ENCODE measurements around the gene PIK3C2G.

Gene PIK3C2G

DNA sequence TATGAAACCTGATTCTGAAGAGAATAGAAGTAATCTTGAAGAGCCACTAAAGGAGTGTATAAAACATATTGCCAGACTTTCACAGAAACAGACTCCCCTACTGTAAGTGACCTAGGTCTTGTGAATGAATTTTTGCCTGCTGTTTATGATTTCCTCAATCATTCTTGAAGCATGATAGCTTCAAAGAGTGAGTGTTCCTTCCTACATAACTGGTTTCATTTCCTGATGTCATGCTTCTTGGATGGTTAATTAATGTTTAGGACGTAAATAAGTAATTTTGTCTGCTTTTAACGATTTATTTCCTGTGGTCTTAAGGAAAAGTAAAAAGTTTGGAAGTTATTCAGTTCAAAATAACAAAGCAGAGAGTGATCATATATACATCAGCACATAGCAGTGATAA lies 129.8 kb downstream of the PIK3C2G start:
- DNase-seq (ENCODE audit: extremely low spot score), result no peak
- no peak for TF ChIP-seq SP1 (IDR thresholded peaks at IDR 0.05)
- TF ChIP-seq FOXA1 (IDR thresholded peaks at IDR 0.05), result no peak
- no peak for TF ChIP-seq ZNF384 (IDR thresholded peaks at IDR 0.05)
- no peak for TF ChIP-seq LEF1 (IDR thresholded peaks at IDR 0.05; ENCODE audit: borderline replicate concordance)
- TF ChIP-seq ELF4 (IDR thresholded peaks at IDR 0.05), result no peak
- TF ChIP-seq SUZ12 (IDR thresholded peaks at IDR 0.05), result no peak
- ChIA-PET CTCF (no interaction called here), POLR2A (no interaction called here)

DNA sequence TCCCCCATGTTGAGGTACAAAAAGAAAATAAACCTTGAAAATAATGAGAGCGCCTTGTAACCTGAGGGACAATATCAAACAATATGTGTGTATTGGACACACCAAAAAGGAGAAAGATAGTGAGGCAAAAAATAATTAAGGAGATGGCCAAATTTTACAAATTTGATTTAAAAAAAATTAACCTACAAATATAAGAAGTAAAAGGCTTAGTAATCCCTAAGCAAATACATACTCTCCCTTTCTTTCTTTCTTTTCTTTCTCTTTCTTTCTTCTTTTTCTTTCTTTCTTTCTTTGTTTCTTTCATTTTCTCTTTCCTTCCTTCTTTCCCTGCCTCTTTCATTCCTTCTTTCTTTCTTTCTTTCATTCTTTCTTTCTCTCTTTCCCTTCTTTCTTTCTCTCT lies 133.4 kb downstream of the PIK3C2G start:
- CTCF ChIA-PET, result no interaction called here
- TF ChIP-seq FOXA1 (IDR thresholded peaks at IDR 0.05), result no peak
- TF ChIP-seq, protein P1, sequence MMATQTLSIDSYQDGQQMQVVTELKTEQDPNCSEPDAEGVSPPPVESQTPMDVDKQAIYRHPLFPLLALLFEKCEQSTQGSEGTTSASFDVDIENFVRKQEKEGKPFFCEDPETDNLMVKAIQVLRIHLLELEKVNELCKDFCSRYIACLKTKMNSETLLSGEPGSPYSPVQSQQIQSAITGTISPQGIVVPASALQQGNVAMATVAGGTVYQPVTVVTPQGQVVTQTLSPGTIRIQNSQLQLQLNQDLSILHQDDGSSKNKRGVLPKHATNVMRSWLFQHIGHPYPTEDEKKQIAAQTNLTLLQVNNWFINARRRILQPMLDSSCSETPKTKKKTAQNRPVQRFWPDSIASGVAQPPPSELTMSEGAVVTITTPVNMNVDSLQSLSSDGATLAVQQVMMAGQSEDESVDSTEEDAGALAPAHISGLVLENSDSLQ (IDR thresholded peaks at IDR 0.05), result no peak
- no peak for TF ChIP-seq FOXM1 (IDR thresholded peaks at IDR 0.05; ENCODE audit: borderline replicate concordance)
- no peak for TF ChIP-seq BHLHE40 (IDR thresholded peaks at IDR 0.05; ENCODE audit: borderline replicate concordance)
- TF ChIP-seq ZNF384 (IDR thresholded peaks at IDR 0.05), result no peak
- no peak for TF ChIP-seq ARNT (IDR thresholded peaks at IDR 0.05)
- TF ChIP-seq FOXK2 (IDR thresholded peaks at IDR 0.05), result no peak
- TF ChIP-seq SUZ12 (IDR thresholded peaks at IDR 0.05), result no peak
- no peak for TF ChIP-seq L3MBTL2 (conservative IDR thresholded peaks at IDR 0.05)
- TF ChIP-seq SP1 (IDR thresholded peaks at IDR 0.05), result no peak
- TF ChIP-seq NFRKB (IDR thresholded peaks at IDR 0.05), result no peak
- TF ChIP-seq LEF1 (IDR thresholded peaks at IDR 0.05; ENCODE audit: borderline replicate concordance), result no peak
- TF ChIP-seq TARDBP (IDR thresholded peaks at IDR 0.05), result no peak
- TF ChIP-seq HDGF (IDR thresholded peaks at IDR 0.05; ENCODE audit: borderline replicate concordance), result no peak
- no peak for TF ChIP-seq CTBP1 (IDR thresholded peaks at IDR 0.05; ENCODE audit: borderline replicate concordance)
- TF ChIP-seq ELF4 (IDR thresholded peaks at IDR 0.05), result no peak
- POLR2A ChIA-PET, result no interaction called here
- no peak for DNase-seq (ENCODE audit: extremely low spot score)

DNA sequence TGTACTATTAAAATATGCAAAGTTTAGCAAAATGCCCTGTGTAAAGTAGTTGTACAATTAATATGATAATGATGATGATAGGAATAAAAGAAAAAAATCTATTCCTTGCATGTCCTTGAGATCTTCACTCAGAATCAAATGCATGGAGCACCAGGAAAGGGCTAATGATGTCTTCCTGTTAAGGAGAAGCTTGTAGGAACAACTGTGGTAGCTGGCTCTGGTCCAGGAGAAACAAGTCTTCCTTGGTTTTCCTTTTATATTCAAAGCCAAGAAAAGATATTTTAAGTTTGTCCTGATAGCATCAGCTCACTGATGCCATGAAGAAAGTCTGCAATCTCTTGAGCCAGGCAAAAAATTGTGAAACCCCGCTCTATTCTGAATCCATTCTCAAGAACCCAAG lies 138.9 kb downstream of the PIK3C2G start:
- POLR2A ChIA-PET, result no interaction called here
- no peak for DNase-seq (ENCODE audit: extremely low spot score)
- CTCF ChIA-PET, result interaction anchor here (1.1 kb wide), 1 partner anchor 15 kb away, joined by 3 read pairs; no protein-coding TSS in a partner anchor
- TF ChIP-seq, protein P1 (IDR thresholded peaks at IDR 0.05), result no peak
- no peak for TF ChIP-seq FOXK2 (IDR thresholded peaks at IDR 0.05)
- no peak for TF ChIP-seq FOXA1 (IDR thresholded peaks at IDR 0.05)
- no peak for TF ChIP-seq BHLHE40 (IDR thresholded peaks at IDR 0.05; ENCODE audit: borderline replicate concordance)

DNA sequence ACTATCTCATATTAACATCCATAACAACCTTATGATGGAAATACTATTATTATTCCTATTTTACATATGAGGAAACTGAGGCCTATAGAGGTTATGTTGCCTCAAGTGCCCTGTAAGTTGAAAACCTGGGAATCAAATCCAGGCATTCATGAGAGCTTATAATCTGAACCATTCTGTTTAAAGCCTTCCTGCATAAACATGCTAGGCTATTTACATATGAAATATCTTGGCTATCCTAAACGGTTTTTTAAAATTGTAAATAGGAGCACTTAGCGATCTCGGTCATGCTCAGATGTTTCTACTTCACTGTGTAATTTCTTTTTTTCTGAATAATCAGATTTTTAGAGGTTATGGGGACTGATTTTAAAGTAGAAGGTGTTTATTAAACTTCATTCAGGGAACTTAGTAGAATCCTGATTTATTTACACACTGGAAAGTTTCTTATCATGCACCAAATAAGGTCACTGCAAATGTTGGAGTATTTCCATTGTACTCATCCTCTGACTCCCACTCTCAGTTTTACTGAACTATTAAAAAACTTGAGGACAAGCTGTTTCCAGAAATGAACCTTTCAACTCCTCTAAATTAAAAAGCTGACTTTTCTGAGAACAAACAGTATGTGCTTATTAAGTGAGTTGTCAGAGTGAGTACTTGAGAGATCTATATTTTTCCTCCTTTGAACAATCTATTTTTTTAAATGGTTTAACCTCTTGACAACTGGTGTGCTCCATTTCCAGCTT lies 141.7 kb downstream of the PIK3C2G start:
- CTCF ChIA-PET, result no interaction called here
- TF ChIP-seq, protein P1 (IDR thresholded peaks at IDR 0.05), result no peak
- TF ChIP-seq LEF1 (IDR thresholded peaks at IDR 0.05; ENCODE audit: borderline replicate concordance) (no peak), BHLHE40 (IDR thresholded peaks at IDR 0.05; ENCODE audit: borderline replicate concordance) (no peak), NFRKB (IDR thresholded peaks at IDR 0.05) (no peak), ELF4 (IDR thresholded peaks at IDR 0.05) (no peak), ZNF384 (IDR thresholded peaks at IDR 0.05) (no peak), SUZ12 (IDR thresholded peaks at IDR 0.05) (no peak), L3MBTL2 (conservative IDR thresholded peaks at IDR 0.05) (no peak), TARDBP (IDR thresholded peaks at IDR 0.05) (no peak), ARNT (IDR thresholded peaks at IDR 0.05) (no peak), SP1 (IDR thresholded peaks at IDR 0.05) (no peak), FOXK2 (IDR thresholded peaks at IDR 0.05) (no peak), HDGF (IDR thresholded peaks at IDR 0.05; ENCODE audit: borderline replicate concordance) (no peak), FOXA1 (IDR thresholded peaks at IDR 0.05) (no peak)
- POLR2A ChIA-PET, result no interaction called here
- DNase-seq (ENCODE audit: extremely low spot score), result no peak

DNA sequence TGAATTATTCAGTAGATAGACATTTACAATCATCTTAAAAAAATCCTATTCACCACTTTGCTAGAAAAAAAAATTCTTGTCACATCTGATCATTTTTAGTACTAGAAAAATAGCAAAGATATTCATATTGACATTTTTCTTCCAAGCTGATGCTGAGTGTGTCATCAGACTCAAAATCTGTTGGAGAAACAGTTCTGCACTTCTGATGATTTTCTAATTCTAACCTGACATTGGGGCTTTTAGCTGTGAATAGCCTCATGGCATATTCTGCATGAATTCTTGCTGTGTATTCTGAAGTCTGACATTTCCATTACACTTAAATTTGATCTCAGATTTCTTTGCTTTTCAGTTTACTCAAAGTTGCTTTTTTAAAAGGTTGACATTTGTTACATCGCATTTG lies 150.1 kb downstream of the PIK3C2G start:
- TF ChIP-seq ARNT (IDR thresholded peaks at IDR 0.05) (no peak), NFRKB (IDR thresholded peaks at IDR 0.05) (no peak), FOXK2 (IDR thresholded peaks at IDR 0.05) (no peak), BHLHE40 (IDR thresholded peaks at IDR 0.05; ENCODE audit: borderline replicate concordance) (no peak), FOXM1 (IDR thresholded peaks at IDR 0.05; ENCODE audit: borderline replicate concordance) (no peak), TARDBP (IDR thresholded peaks at IDR 0.05) (no peak), L3MBTL2 (conservative IDR thresholded peaks at IDR 0.05) (no peak), FOXA1 (IDR thresholded peaks at IDR 0.05) (no peak), SUZ12 (IDR thresholded peaks at IDR 0.05) (no peak), ELF4 (IDR thresholded peaks at IDR 0.05) (no peak), HDGF (IDR thresholded peaks at IDR 0.05; ENCODE audit: borderline replicate concordance) (no peak), LEF1 (IDR thresholded peaks at IDR 0.05; ENCODE audit: borderline replicate concordance) (no peak), SP1 (IDR thresholded peaks at IDR 0.05) (no peak), CTBP1 (IDR thresholded peaks at IDR 0.05; ENCODE audit: borderline replicate concordance) (no peak), ZNF384 (IDR thresholded peaks at IDR 0.05) (no peak)
- TF ChIP-seq, protein P1 (IDR thresholded peaks at IDR 0.05), result no peak
- POLR2A ChIA-PET, result no interaction called here
- CTCF ChIA-PET, result no interaction called here
- DNase-seq (ENCODE audit: extremely low spot score), result no peak

All from HEK293T (cell line).